Activated T-cell treated with anti-CD3 and anti-CD28 coated beads for 4 hours (primary cell): ENCODE measurements around the gene COL18A1.

Experiments
- DNase-seq: peaks from one replicate; pipeline ENCODE4 v3.0.0-alpha.2; 2020

COL18A1 gene

GRCh38 chr21:45470773-45471524, 66.0 kb downstream of the COL18A1 start:
- DNase-seq: peak; percentile 19

GRCh38 chr21:45471525-45472221, 66.7 kb downstream of the COL18A1 start:
- DNase-seq: no peak

GRCh38 chr21:45472445-45473365, 67.7 kb downstream of the COL18A1 start:
- DNase-seq: no peak

GRCh38 chr21:45473496-45474322, 68.7 kb downstream of the COL18A1 start:
- DNase-seq: no peak

GRCh38 chr21:45474323-45474950, 69.5 kb downstream of the COL18A1 start:
- DNase-seq: no peak

GRCh38 chr21:45475004-45475685, 70.2 kb downstream of the COL18A1 start:
- DNase-seq: no peak

- DNase-seq: no peak
These were observed 71.0 kb downstream of the COL18A1 start for GRCh38 chr21:45475797-45476570.

- DNase-seq: no peak
These were observed 71.6 kb downstream of the COL18A1 start for GRCh38 chr21:45476582-45476981.

- no peak for DNase-seq
These were observed 72.5 kb downstream of the COL18A1 start for GRCh38 chr21:45477176-45478114.

- DNase-seq: peak; percentile 76
These were observed 73.3 kb downstream of the COL18A1 start for GRCh38 chr21:45478115-45478801.

- no peak for DNase-seq
These were observed 74.1 kb downstream of the COL18A1 start for GRCh38 chr21:45478816-45479669.

GRCh38 chr21:45479691-45480675, 75.0 kb downstream of the COL18A1 start:
- no peak for DNase-seq

- DNase-seq: no peak
These were observed 75.9 kb downstream of the COL18A1 start for GRCh38 chr21:45480701-45481500.

GRCh38 chr21:45481566-45481965, 76.6 kb downstream of the COL18A1 start:
- DNase-seq: no peak
